HEK293T (cell line): Measurements from ENCODE around the gene CHMP4B.

Experiments used
- ARNT ChIP-seq: fragments of 450-650 bp; IDR thresholded peaks from 2 replicates; pipeline ENCODE4 v1.6.1; 2017; ENCODE audit warnings: mild to moderate bottlenecking
- ELF4 ChIP-seq: fragments of 450-650 bp; IDR thresholded peaks from 2 replicates; pipeline ENCODE4 v1.6.1; 2017; ENCODE audit warnings: antibody characterized with exemption
- FOXK2 ChIP-seq: fragments of 450-650 bp; IDR thresholded peaks from 2 replicates; pipeline ENCODE4 v1.6.1; 2016; ENCODE audit warnings: mild to moderate bottlenecking
- FOXM1 ChIP-seq: fragments of 450-650 bp; IDR thresholded peaks from 2 replicates; pipeline ENCODE4 v1.6.1; 2017; ENCODE audit warnings: mild to moderate bottlenecking, borderline replicate concordance
- HDGF ChIP-seq: fragments of 450-650 bp; IDR thresholded peaks from 2 replicates; pipeline ENCODE4 v1.6.1; 2017; ENCODE audit warnings: antibody characterized with exemption, borderline replicate concordance
- SP1 ChIP-seq: fragments of 450-650 bp; IDR thresholded peaks from 2 replicates; pipeline ENCODE4 v1.6.1; 2017
- TARDBP ChIP-seq: fragments of 450-650 bp; IDR thresholded peaks from 2 replicates; pipeline ENCODE4 v1.6.1; 2016

DNA sequence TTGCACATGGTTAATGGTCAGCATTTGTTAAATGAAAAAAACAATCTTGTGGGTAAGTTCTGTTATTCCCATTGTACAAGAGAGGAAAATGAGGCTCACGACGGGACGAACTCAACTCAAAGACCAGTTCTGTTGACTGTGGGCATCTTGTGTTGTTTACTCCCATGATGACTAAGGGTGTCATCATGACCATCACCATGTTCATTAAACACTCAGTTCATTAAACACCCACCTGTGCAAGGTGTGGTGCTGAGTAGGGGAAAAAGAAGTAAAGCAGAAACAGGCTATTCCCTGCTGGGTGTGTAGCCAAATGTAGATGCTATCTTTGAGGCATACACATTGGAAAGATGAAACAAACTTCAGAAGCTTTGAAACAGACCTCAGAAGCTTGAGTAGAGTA, 4.5 kb downstream of the CHMP4B start:
- TF ChIP-seq FOXM1 (no peak), TARDBP (no peak), ELF4 (no peak), SP1 (no peak), HDGF (no peak), FOXK2 (no peak), ARNT (no peak)
